Endothelial cell of umbilical vein (primary cell): ENCODE measurements around the gene REEP3. TPM values are rescaled to one million over a fixed set of nuclear protein-coding genes. Genes with fewer than 3 reads are reported as not detected.

Source experiments
- BruUV-seq: library from RNA; stranded (reverse); fragments of 400-500 nt; replicated peaks from 2 replicates; lab custom pipeline; 2021; lab: Mats Ljungman, UMichigan
- CTCF ChIA-PET: fragments of 300-600, 350-600 bp; sonication (Branson Sonifier 250); formaldehyde crosslinking; loops from one replicate; lab custom pipeline; 2021; ENCODE audit warnings: antibody characterized with exemption, inconsistent platforms; lab: Charles Lee
- POLR2A ChIA-PET: fragments of 300-600, 350-600 bp; sonication (Branson Sonifier 250); formaldehyde crosslinking; loops from one replicate; lab custom pipeline; 2021; ENCODE audit warnings: antibody characterized with exemption, inconsistent platforms; lab: Charles Lee
- DNase-seq: peaks from one replicate; pipeline ENCODE4 v3.0.0-alpha.2; 2011; ENCODE audit warnings: low read depth, low spot score
- FAIRE-seq: peaks from 2 replicates; lab custom pipeline; 2011; peaks lifted over from hg19 to GRCh38; lab: Jason Lieb, UNC
- H2AFZ ChIP-seq: 2 replicates; pipeline ENCODE4 v1.6.0; 2012; ENCODE audit warnings: low read depth, low read length, control low read depth, inconsistent platforms
- H3K27ac ChIP-seq: 2 replicates; pipeline ENCODE4 v1.5.1; 2011; ENCODE audit warnings: low read depth, mild to moderate bottlenecking, control low read depth, low read length, moderate library complexity; ENCODE audit not compliant: insufficient read depth
- H3K27me3 ChIP-seq, 2 experiments: 2 replicates each; pipeline versions ENCODE4 v1.6.0 to v1.6.1; 2011; ENCODE audit warnings: low read length in 2 of 2, mixed read lengths in 1 of 2; ENCODE audit not compliant: control insufficient read depth in 2 of 2, insufficient read depth in 2 of 2
- H3K36me3 ChIP-seq, 2 experiments: 2 replicates in 1 of 2; 3 replicates in 1 of 2; pipeline ENCODE4 v1.5.1; 2011; ENCODE audit warnings: low read length in 2 of 2, mild to moderate bottlenecking in 1 of 2, moderate library complexity in 1 of 2; ENCODE audit not compliant: control insufficient read depth in 2 of 2, insufficient read depth in 2 of 2; ENCODE audit errors: extremely low read depth in 1 of 2
- H3K4me1 ChIP-seq: 3 replicates; pipeline ENCODE4 v1.5.1; 2011; ENCODE audit warnings: mild to moderate bottlenecking, low read length; ENCODE audit not compliant: control insufficient read depth, insufficient read depth; ENCODE audit errors: extremely low read depth
- H3K4me2 ChIP-seq: 2 replicates; pipeline ENCODE4 v1.6.1; 2011; ENCODE audit warnings: low read length, control low read depth, mixed read lengths; ENCODE audit not compliant: insufficient read depth
- H3K4me3 ChIP-seq, 3 experiments: fragments of 200-600 bp in 1 of 3; sonication (generic), shearing (Covaris generic) in 1 of 3; replicated peaks in 1 of 3; 2 replicates each; pipeline ENCODE4 v1.5.1; 2011 to 2016; ENCODE audit warnings: control low read depth in 3 of 3, low read length in 3 of 3, mild to moderate bottlenecking in 2 of 3, inconsistent platforms in 1 of 3, low read depth in 1 of 3, moderate library complexity in 1 of 3; ENCODE audit not compliant: insufficient read depth in 1 of 3
- H3K79me2 ChIP-seq: 2 replicates; pipeline ENCODE4 v1.6.0; 2012; ENCODE audit warnings: low read length, inconsistent platforms; ENCODE audit not compliant: control insufficient read depth, insufficient read depth
- H3K9ac ChIP-seq: replicated peaks from 2 replicates; pipeline ENCODE3; 2011; ENCODE audit warnings: low read length, control low read depth; ENCODE audit not compliant: insufficient read depth; ENCODE audit errors: extremely low read depth
- H3K9me1 ChIP-seq: replicated peaks from 3 replicates; pipeline ENCODE4 v1.6.0; 2011; ENCODE audit warnings: mild to moderate bottlenecking, low read length; ENCODE audit not compliant: control insufficient read depth, insufficient read depth; ENCODE audit errors: extremely low read depth
- H3K9me3 ChIP-seq: replicated peaks from 2 replicates; pipeline ENCODE4 v1.5.1; 2012; ENCODE audit warnings: low read length, inconsistent platforms; ENCODE audit not compliant: control insufficient read depth, insufficient read depth
- H4K20me1 ChIP-seq: replicated peaks from 2 replicates; pipeline ENCODE3; 2011; ENCODE audit warnings: mild to moderate bottlenecking, low read length; ENCODE audit not compliant: control insufficient read depth, insufficient read depth; ENCODE audit errors: extremely low read depth
- CTCF ChIP-seq, 2 donors: IDR thresholded peaks; 1 replicate in 1 of 2; 2 replicates in 1 of 2; pipeline ENCODE4 v1.5.1; 2011; ENCODE audit warnings: low read length in 2 of 2, mild to moderate bottlenecking in 2 of 2, moderate library complexity in 2 of 2, control low read depth in 1 of 2, inconsistent platforms in 1 of 2, low read depth in 1 of 2; ENCODE audit not compliant: insufficient read depth in 1 of 2; ENCODE audit errors: extremely low read depth in 1 of 2
- EZH2 ChIP-seq: IDR thresholded peaks from 2 replicates; pipeline ENCODE4 v1.6.1; 2012; ENCODE audit warnings: borderline replicate concordance, low read depth, mild to moderate bottlenecking, moderate library complexity, low read length, inconsistent platforms; ENCODE audit not compliant: severe bottlenecking
- FOS ChIP-seq: IDR thresholded peaks from 2 replicates; pipeline ENCODE4 v1.6.1; 2011; ENCODE audit warnings: mild to moderate bottlenecking, low read length, moderate library complexity, borderline replicate concordance; ENCODE audit not compliant: insufficient read depth
- GATA2 ChIP-seq: IDR thresholded peaks from 2 replicates; pipeline ENCODE4 v1.7.0; 2011; ENCODE audit warnings: low read depth, mild to moderate bottlenecking, moderate library complexity, mixed read lengths, low read length; ENCODE audit not compliant: insufficient read length, insufficient read depth
- JUN ChIP-seq: IDR thresholded peaks from 2 replicates; pipeline ENCODE4 v1.6.1; 2011; ENCODE audit warnings: borderline replicate concordance, low read depth; ENCODE audit not compliant: insufficient read length, insufficient read depth
- MAX ChIP-seq: IDR thresholded peaks from 2 replicates; pipeline ENCODE4 v1.6.1; 2011; ENCODE audit not compliant: insufficient read depth, insufficient read length
- MYC ChIP-seq: IDR thresholded peaks from one replicate; pipeline ENCODE4 v1.6.1; 2011; ENCODE audit warnings: mild to moderate bottlenecking, low read depth, low read length
- POLR2A ChIP-seq: IDR thresholded peaks from 2 replicates; pipeline ENCODE4 v1.6.1; 2012; ENCODE audit warnings: low read depth, mild to moderate bottlenecking, control low read depth, low read length
- POLR2AphosphoS5 ChIP-seq: IDR thresholded peaks from 2 replicates; pipeline ENCODE4 v1.6.1; 2012; ENCODE audit warnings: low read depth, mild to moderate bottlenecking, control low read depth, low read length, moderate library complexity; ENCODE audit not compliant: insufficient read depth
- dilution Hi-C: fragments of 300-500 bp; cut with MboI; formaldehyde crosslinking; loops from one replicate; pipeline ENCODE4 v1.15.0; 2019; ENCODE audit warnings: low sequenced_read_pairs; ENCODE audit not compliant: extremely low pct_ligation_motif_present
- intact Hi-C: fragments of 100-400 bp; cut with micrococcal nuclease; formaldehyde crosslinking; loops from one replicate; pipeline ENCODE4 v1.10.0; 2022
- polyA plus RNA-seq, 4 experiments: library from polyadenylated mRNA; depleted of rRNA in 3 of 4; stranded (reverse) in 3 of 4; unstranded in 1 of 4; fragments of >200 nt; gene quantifications; 2 replicates each; pipeline versions ENCODE4 v1.2.1 to v1.2.3, GENCODE V29; 2011 to 2012; ENCODE audit warnings: missing spikeins in 1 of 4
- total RNA-seq: library from RNA; stranded (reverse); gene quantifications from 2 replicates; pipeline ENCODE4 v1.2.3, GENCODE V29; 2021

REEP3 gene
- total and polyA plus RNA-seq, 2 donors (not counting 3 experiments of a cell fraction or from before 2014, with no cell fraction given): 12.3 to 48.3 TPM

GRCh38 chr10:63637901-63638327 lies 116.7 kb downstream of the REEP3 start:
- no peak overlapping the region for H2AFZ ChIP-seq
- H3K27me3 ChIP-seq: no peaks in the 10 kb centered on the region
- no peak overlapping the region for H3K27ac ChIP-seq
- no peaks in the 10 kb centered on the region for H3K4me1 ChIP-seq
- no peak for TF ChIP-seq FOS
- no peak for TF ChIP-seq EZH2
- TF ChIP-seq POLR2AphosphoS5: no peak
- TF ChIP-seq CTCF (IDR thresholded peaks at IDR 0.05; ENCODE audit: extremely low read depth in 1 of 2, insufficient read depth in 1 of 2, low read depth in 1 of 2, low read length in 2 of 2): no peak
- no peak for TF ChIP-seq JUN
- TF ChIP-seq GATA2: no peak
- TF ChIP-seq MYC: no peak
- TF ChIP-seq POLR2A: no peak
- no peak for TF ChIP-seq MAX
- no peak for FAIRE-seq
- ChIA-PET POLR2A (no interaction called here), CTCF (interaction anchor here (1.5 kb wide), 1 partner anchor 130 kb away, joined by 3 read pairs; no protein-coding TSS in a partner anchor)
- H3K4me3 ChIP-seq: no peak overlapping the region
- no peaks in the 10 kb centered on the region for H4K20me1 ChIP-seq
- no TSS peak for BruUV-seq
- H3K79me2 ChIP-seq: no peaks in the 10 kb centered on the region
- dilution Hi-C loops (no loop called here), intact Hi-C loops (no loop called here)
- H3K4me2 ChIP-seq: no peak overlapping the region
- H3K9ac ChIP-seq: no peak overlapping the region
- H3K9me1 ChIP-seq: no peaks in the 10 kb centered on the region
- H3K9me3 ChIP-seq: no peaks in the 10 kb centered on the region
- DNase-seq: no peak
- no peaks in the 10 kb centered on the region for H3K36me3 ChIP-seq
